HepG2 (cell line): Measurements from ENCODE around the gene BCAR3. TPM values are rescaled to one million over a fixed set of nuclear protein-coding genes. Genes with fewer than 3 reads are reported as not detected.

Source experiments
- FOSL2 ChIP-seq: sonication (generic); formaldehyde crosslinking; IDR thresholded peaks from 2 replicates; pipeline ENCODE4 v1.4.0; 2020; ENCODE audit warnings: missing genetic modification reagents
- GATAD2A ChIP-seq: IDR thresholded peaks from 2 replicates; pipeline ENCODE4 v1.6.1; 2016
- GFI1 ChIP-seq: sonication (generic); formaldehyde crosslinking; IDR thresholded peaks from 2 replicates; pipeline ENCODE4 v1.5.0; 2020; ENCODE audit warnings: missing genetic modification reagents, mild to moderate bottlenecking, borderline replicate concordance
- HNF4G ChIP-seq, 2 experiments: sonication (generic) in 1 of 2; formaldehyde crosslinking in 1 of 2; IDR thresholded peaks; 2 replicates each; pipeline versions ENCODE4 v1.4.0 to v1.6.1; 2011 to 2020; ENCODE audit warnings: borderline replicate concordance in 2 of 2, low read depth in 2 of 2, mild to moderate bottlenecking in 2 of 2, low read length in 1 of 2, missing genetic modification reagents in 1 of 2, moderate library complexity in 1 of 2
- KAT7 ChIP-seq: IDR thresholded peaks from 2 replicates; pipeline ENCODE4 v1.6.1; 2018; ENCODE audit warnings: borderline replicate concordance, missing compliant biosample characterization
- MEIS1 ChIP-seq: sonication (generic); formaldehyde crosslinking; IDR thresholded peaks from 2 replicates; pipeline ENCODE4 v1.9.0; 2021; ENCODE audit warnings: mild to moderate bottlenecking, missing genetic modification reagents, moderate library complexity, borderline replicate concordance
- NBN ChIP-seq: fragments of 450-650 bp; conservative IDR thresholded peaks from 2 replicates; pipeline ENCODE4 v1.6.1; 2017
- SAP130 ChIP-seq: IDR thresholded peaks from 2 replicates; pipeline ENCODE4 v1.6.1; 2016; ENCODE audit warnings: low read depth
- SP4 ChIP-seq: sonication (generic); formaldehyde crosslinking; IDR thresholded peaks from 2 replicates; pipeline ENCODE4 v1.8.1; 2023; ENCODE audit warnings: mild to moderate bottlenecking, missing genetic modification reagents
- THAP11 ChIP-seq: IDR thresholded peaks from 2 replicates; pipeline ENCODE4 v1.6.1; 2016; ENCODE audit warnings: missing biosample characterization, missing genetic modification reagents
- ZBTB20 ChIP-seq: sonication (generic); formaldehyde crosslinking; IDR thresholded peaks from 2 replicates; pipeline ENCODE4 v1.8.1; 2023; ENCODE audit warnings: missing genetic modification reagents, low read depth, mild to moderate bottlenecking, borderline replicate concordance
- ZFAT ChIP-seq: sonication (generic); formaldehyde crosslinking; conservative IDR thresholded peaks from 2 replicates; pipeline ENCODE4 v1.8.1; 2023; ENCODE audit warnings: missing genetic modification reagents, inconsistent platforms
- ZNF292 ChIP-seq: sonication (generic); formaldehyde crosslinking; IDR thresholded peaks from 2 replicates; pipeline ENCODE4 v1.8.1; 2022; ENCODE audit warnings: mild to moderate bottlenecking, low read depth, missing genetic modification reagents, borderline replicate concordance
- ZNF331 ChIP-seq: sonication (generic); formaldehyde crosslinking; IDR thresholded peaks from 2 replicates; pipeline ENCODE4 v1.4.0; 2020; ENCODE audit warnings: missing genetic modification reagents
- ZSCAN9 ChIP-seq: IDR thresholded peaks from 2 replicates; pipeline ENCODE4 v1.6.1; 2016; ENCODE audit warnings: borderline replicate concordance
- polyA plus RNA-seq, 8 experiments: library from polyadenylated mRNA; depleted of rRNA in 3 of 8; stranded (reverse) in 7 of 8; unstranded in 1 of 8; fragments of >200 nt; fragmentation: Illumina TruSeq in 4 of 8; extraction: Trizol in 4 of 8; gene quantifications; 2 replicates each; pipeline versions ENCODE4 v1.2.1 to v1.2.3, GENCODE V29; 2011 to 2016; ENCODE audit warnings: low read depth in 4 of 8, missing spikeins in 1 of 8, mixed read lengths in 1 of 8; ENCODE audit not compliant: insufficient read depth in 1 of 8
- total RNA-seq, 5 experiments: library from RNA; depleted of rRNA; stranded (reverse); fragments of >200 nt; fragmentation: Illumina TruSeq; extraction: Trizol; gene quantifications; 2 replicates each; pipeline ENCODE4 v1.2.3, GENCODE V29; 2016; ENCODE audit warnings: low read depth in 1 of 5
- TF ChIP-seq, protein P1 (sequence below): sonication (generic); formaldehyde crosslinking; IDR thresholded peaks from 2 replicates; pipeline ENCODE4 v1.4.0; 2020; ENCODE audit warnings: missing genetic modification reagents; ENCODE audit errors: not compliant biosample characterization
- TF ChIP-seq, protein P2 (sequence below): sonication (generic); formaldehyde crosslinking; IDR thresholded peaks from 2 replicates; pipeline ENCODE4 v1.4.0; 2020; ENCODE audit warnings: missing genetic modification reagents
- TF ChIP-seq, protein P3 (sequence below): sonication (generic); formaldehyde crosslinking; conservative IDR thresholded peaks from 2 replicates; pipeline ENCODE4 v1.4.0; 2020; ENCODE audit warnings: mild to moderate bottlenecking, missing genetic modification reagents, moderate library complexity
- TF ChIP-seq, protein P4 (sequence below): sonication (generic); formaldehyde crosslinking; IDR thresholded peaks from 2 replicates; pipeline ENCODE4 v1.5.0; 2020; ENCODE audit warnings: missing genetic modification reagents
- TF ChIP-seq, protein P5 (sequence below): sonication (generic); formaldehyde crosslinking; IDR thresholded peaks from 2 replicates; pipeline ENCODE4 v1.4.0; 2020; ENCODE audit warnings: missing genetic modification reagents, borderline replicate concordance

Gene BCAR3
- total and polyA plus RNA-seq, 2 of the 13 experiments (the other 11 are each of a cell fraction or from before 2014, with no cell fraction given), result 3.6 to 4.8 TPM

DNA sequence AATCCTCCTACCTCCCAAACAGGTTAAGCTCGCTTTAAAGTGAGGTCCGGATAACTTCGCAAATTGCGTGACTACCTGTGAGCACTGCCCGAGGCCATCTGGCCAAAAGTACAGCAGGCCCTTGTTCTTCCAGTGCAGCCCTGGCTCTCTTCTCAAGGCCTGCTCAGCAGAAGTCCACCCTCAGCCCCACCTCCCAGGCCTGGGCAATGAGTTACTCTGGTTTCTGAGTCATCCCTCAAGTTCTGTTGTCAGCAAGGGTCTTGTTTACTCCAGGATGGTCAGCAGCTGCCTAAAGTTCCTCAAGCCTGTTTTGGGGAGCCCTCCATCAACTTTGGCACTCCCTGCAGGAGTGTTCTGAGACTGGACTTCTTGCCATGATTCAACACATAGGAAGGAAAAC, 101.7 kb downstream of the BCAR3 start (continued):
- TF ChIP-seq, protein P1, sequence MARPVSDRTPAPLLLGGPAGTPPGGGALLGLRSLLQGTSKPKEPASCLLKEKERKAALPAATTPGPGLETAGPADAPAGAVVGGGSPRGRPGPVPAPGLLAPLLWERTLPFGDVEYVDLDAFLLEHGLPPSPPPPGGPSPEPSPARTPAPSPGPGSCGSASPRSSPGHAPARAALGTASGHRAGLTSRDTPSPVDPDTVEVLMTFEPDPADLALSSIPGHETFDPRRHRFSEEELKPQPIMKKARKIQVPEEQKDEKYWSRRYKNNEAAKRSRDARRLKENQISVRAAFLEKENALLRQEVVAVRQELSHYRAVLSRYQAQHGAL (CRISPR knock-in tag), result no peak
- TF ChIP-seq, protein P2, sequence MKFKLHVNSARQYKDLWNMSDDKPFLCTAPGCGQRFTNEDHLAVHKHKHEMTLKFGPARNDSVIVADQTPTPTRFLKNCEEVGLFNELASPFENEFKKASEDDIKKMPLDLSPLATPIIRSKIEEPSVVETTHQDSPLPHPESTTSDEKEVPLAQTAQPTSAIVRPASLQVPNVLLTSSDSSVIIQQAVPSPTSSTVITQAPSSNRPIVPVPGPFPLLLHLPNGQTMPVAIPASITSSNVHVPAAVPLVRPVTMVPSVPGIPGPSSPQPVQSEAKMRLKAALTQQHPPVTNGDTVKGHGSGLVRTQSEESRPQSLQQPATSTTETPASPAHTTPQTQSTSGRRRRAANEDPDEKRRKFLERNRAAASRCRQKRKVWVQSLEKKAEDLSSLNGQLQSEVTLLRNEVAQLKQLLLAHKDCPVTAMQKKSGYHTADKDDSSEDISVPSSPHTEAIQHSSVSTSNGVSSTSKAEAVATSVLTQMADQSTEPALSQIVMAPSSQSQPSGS, result no peak
- TF ChIP-seq, protein P3, sequence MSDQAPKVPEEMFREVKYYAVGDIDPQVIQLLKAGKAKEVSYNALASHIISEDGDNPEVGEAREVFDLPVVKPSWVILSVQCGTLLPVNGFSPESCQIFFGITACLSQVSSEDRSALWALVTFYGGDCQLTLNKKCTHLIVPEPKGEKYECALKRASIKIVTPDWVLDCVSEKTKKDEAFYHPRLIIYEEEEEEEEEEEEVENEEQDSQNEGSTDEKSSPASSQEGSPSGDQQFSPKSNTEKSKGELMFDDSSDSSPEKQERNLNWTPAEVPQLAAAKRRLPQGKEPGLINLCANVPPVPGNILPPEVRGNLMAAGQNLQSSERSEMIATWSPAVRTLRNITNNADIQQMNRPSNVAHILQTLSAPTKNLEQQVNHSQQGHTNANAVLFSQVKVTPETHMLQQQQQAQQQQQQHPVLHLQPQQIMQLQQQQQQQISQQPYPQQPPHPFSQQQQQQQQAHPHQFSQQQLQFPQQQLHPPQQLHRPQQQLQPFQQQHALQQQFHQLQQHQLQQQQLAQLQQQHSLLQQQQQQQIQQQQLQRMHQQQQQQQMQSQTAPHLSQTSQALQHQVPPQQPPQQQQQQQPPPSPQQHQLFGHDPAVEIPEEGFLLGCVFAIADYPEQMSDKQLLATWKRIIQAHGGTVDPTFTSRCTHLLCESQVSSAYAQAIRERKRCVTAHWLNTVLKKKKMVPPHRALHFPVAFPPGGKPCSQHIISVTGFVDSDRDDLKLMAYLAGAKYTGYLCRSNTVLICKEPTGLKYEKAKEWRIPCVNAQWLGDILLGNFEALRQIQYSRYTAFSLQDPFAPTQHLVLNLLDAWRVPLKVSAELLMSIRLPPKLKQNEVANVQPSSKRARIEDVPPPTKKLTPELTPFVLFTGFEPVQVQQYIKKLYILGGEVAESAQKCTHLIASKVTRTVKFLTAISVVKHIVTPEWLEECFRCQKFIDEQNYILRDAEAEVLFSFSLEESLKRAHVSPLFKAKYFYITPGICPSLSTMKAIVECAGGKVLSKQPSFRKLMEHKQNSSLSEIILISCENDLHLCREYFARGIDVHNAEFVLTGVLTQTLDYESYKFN (CRISPR knock-in tag), result 0 out of 2 replicates have a peak, but pooled peaks have one; percentile 28
- TF ChIP-seq THAP11 (CRISPR knock-in tag), result no peak
- no peak for TF ChIP-seq NBN
- TF ChIP-seq FOSL2 (CRISPR knock-in tag), result peak; percentile 90
- TF ChIP-seq GATAD2A (CRISPR knock-in tag), result peak; percentile 58; the same call in 1 of the 2 replicates
- TF ChIP-seq SP4 (CRISPR knock-in tag), result no peak
- no peak for TF ChIP-seq HNF4G (IDR thresholded peaks at IDR 0.05; ENCODE audit: borderline replicate concordance, low read depth, low read length)
- TF ChIP-seq HNF4G (CRISPR knock-in tag; IDR thresholded peaks at IDR 0.05; ENCODE audit: borderline replicate concordance, low read depth), result no peak
- no peak; the same call in 1 of the 2 replicates for TF ChIP-seq ZNF331
- TF ChIP-seq ZFAT, result no peak
- TF ChIP-seq ZNF292 (CRISPR knock-in tag), result no peak
- TF ChIP-seq, protein P4, sequence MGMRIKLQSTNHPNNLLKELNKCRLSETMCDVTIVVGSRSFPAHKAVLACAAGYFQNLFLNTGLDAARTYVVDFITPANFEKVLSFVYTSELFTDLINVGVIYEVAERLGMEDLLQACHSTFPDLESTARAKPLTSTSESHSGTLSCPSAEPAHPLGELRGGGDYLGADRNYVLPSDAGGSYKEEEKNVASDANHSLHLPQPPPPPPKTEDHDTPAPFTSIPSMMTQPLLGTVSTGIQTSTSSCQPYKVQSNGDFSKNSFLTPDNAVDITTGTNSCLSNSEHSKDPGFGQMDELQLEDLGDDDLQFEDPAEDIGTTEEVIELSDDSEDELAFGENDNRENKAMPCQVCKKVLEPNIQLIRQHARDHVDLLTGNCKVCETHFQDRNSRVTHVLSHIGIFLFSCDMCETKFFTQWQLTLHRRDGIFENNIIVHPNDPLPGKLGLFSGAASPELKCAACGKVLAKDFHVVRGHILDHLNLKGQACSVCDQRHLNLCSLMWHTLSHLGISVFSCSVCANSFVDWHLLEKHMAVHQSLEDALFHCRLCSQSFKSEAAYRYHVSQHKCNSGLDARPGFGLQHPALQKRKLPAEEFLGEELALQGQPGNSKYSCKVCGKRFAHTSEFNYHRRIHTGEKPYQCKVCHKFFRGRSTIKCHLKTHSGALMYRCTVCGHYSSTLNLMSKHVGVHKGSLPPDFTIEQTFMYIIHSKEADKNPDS (CRISPR knock-in tag), result no peak
- no peak for TF ChIP-seq MEIS1 (CRISPR knock-in tag)
- TF ChIP-seq, protein P5, sequence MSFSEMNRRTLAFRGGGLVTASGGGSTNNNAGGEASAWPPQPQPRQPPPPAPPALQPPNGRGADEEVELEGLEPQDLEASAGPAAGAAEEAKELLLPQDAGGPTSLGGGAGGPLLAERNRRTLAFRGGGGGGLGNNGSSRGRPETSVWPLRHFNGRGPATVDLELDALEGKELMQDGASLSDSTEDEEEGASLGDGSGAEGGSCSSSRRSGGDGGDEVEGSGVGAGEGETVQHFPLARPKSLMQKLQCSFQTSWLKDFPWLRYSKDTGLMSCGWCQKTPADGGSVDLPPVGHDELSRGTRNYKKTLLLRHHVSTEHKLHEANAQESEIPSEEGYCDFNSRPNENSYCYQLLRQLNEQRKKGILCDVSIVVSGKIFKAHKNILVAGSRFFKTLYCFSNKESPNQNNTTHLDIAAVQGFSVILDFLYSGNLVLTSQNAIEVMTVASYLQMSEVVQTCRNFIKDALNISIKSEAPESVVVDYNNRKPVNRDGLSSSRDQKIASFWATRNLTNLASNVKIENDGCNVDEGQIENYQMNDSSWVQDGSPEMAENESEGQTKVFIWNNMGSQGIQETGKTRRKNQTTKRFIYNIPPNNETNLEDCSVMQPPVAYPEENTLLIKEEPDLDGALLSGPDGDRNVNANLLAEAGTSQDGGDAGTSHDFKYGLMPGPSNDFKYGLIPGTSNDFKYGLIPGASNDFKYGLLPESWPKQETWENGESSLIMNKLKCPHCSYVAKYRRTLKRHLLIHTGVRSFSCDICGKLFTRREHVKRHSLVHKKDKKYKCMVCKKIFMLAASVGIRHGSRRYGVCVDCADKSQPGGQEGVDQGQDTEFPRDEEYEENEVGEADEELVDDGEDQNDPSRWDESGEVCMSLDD, result no peak
- TF ChIP-seq SAP130, result 0 out of 2 replicates have a peak, but pooled peaks have one; percentile 25
- no peak for TF ChIP-seq KAT7
- TF ChIP-seq ZBTB20, result no peak
- TF ChIP-seq ZSCAN9 (CRISPR knock-in tag), result no peak
- no peak for TF ChIP-seq GFI1 (CRISPR knock-in tag)
